Neuronal stem cell (in vitro differentiated cells): ENCODE data around the gene CCDC57.

ENCODE experiments used
- DNase-seq: peaks from one replicate; pipeline ENCODE4 v3.0.0-alpha.2; 2013; ENCODE audit warnings: low spot score
- H2AFZ ChIP-seq: one replicate; pipeline ENCODE4 v1.6.1; 2013; ENCODE audit warnings: mild to moderate bottlenecking, low read length, inconsistent platforms
- H2AK5ac ChIP-seq: 2 replicates; pipeline ENCODE4 v1.6.1; 2013; ENCODE audit warnings: low read depth, mild to moderate bottlenecking, inconsistent platforms, low read length, moderate library complexity, mixed read lengths
- H2BK120ac ChIP-seq: 2 replicates; pipeline ENCODE4 v1.6.1; 2013; ENCODE audit warnings: low read depth, mild to moderate bottlenecking, inconsistent platforms, low read length, moderate library complexity, mixed read lengths
- H2BK12ac ChIP-seq: one replicate; pipeline ENCODE4 v1.6.1; 2013; ENCODE audit warnings: low read length, inconsistent platforms
- H2BK15ac ChIP-seq: 2 replicates; pipeline ENCODE4 v1.6.1; 2013; ENCODE audit warnings: mild to moderate bottlenecking, low read length, inconsistent platforms, mixed read lengths
- H2BK5ac ChIP-seq: one replicate; pipeline ENCODE4 v1.6.1; 2013; ENCODE audit warnings: inconsistent platforms, mild to moderate bottlenecking, low read length, moderate library complexity
- H3K14ac ChIP-seq: one replicate; pipeline ENCODE4 v1.6.1; 2013; ENCODE audit warnings: low read length, inconsistent platforms
- H3K18ac ChIP-seq: 2 replicates; pipeline ENCODE4 v1.6.1; 2013; ENCODE audit warnings: low read length, inconsistent platforms
- H3K23ac ChIP-seq: 2 replicates; pipeline ENCODE4 v1.6.1; 2013; ENCODE audit warnings: low read depth, mild to moderate bottlenecking, mixed read lengths, low read length, inconsistent platforms; ENCODE audit not compliant: poor library complexity
- H3K27ac ChIP-seq: replicated peaks from 3 replicates; pipeline ENCODE4 v1.5.1; 2013; ENCODE audit warnings: low read length, inconsistent platforms
- H3K27me3 ChIP-seq, 3 experiments: 2 replicates each; pipeline ENCODE4 v1.6.1; 2013; ENCODE audit warnings: low read length in 3 of 3, mild to moderate bottlenecking in 2 of 3, inconsistent platforms in 1 of 3, low read depth in 1 of 3, mixed read lengths in 1 of 3, moderate library complexity in 1 of 3; ENCODE audit not compliant: control insufficient read depth in 3 of 3, insufficient read depth in 3 of 3
- H3K36me3 ChIP-seq, 2 donors: replicated peaks in 1 of 2; 2 replicates each; pipeline ENCODE4 v1.6.1; 2013; ENCODE audit warnings: low read length in 2 of 2; ENCODE audit not compliant: control insufficient read depth in 2 of 2, insufficient read depth in 2 of 2
- H3K4ac ChIP-seq: 2 replicates; pipeline ENCODE4 v1.6.1; 2013; ENCODE audit warnings: inconsistent platforms, mild to moderate bottlenecking, low read length, moderate library complexity
- H3K4me1 ChIP-seq, 2 donors: 1 replicate in 1 of 2; 2 replicates in 1 of 2; pipeline ENCODE4 v1.6.1; 2013; ENCODE audit warnings: low read length in 2 of 2, low read depth in 1 of 2; ENCODE audit not compliant: control insufficient read depth in 2 of 2, insufficient read depth in 1 of 2
- H3K4me2 ChIP-seq: one replicate; pipeline ENCODE4 v1.6.1; 2013; ENCODE audit warnings: mild to moderate bottlenecking, low read length, inconsistent platforms; ENCODE audit not compliant: insufficient read depth, poor library complexity, severe bottlenecking
- H3K4me3 ChIP-seq, 2 donors: 2 replicates each; pipeline ENCODE4 v1.5.1; 2013; ENCODE audit warnings: low read length in 2 of 2, mild to moderate bottlenecking in 2 of 2, inconsistent platforms in 1 of 2, moderate library complexity in 1 of 2
- H3K79me1 ChIP-seq: one replicate; pipeline ENCODE4 v1.6.1; 2013; ENCODE audit warnings: low read depth, mild to moderate bottlenecking, inconsistent platforms, low read length, moderate library complexity
- H3K9ac ChIP-seq: one replicate; pipeline ENCODE4 v1.6.1; 2013; ENCODE audit warnings: mild to moderate bottlenecking, low read depth, low read length, inconsistent platforms; ENCODE audit not compliant: poor library complexity
- H3K9me3 ChIP-seq, 2 donors: replicated peaks in 1 of 2; 2 replicates each; pipeline versions ENCODE3 to v1.6.1; 2013; ENCODE audit warnings: low read length in 2 of 2, mild to moderate bottlenecking in 2 of 2, inconsistent platforms in 1 of 2, low read depth in 1 of 2, mixed read lengths in 1 of 2, moderate library complexity in 1 of 2; ENCODE audit not compliant: control insufficient read depth in 2 of 2, insufficient read depth in 1 of 2
- H4K8ac ChIP-seq: one replicate; pipeline ENCODE4 v1.6.1; 2013; ENCODE audit warnings: low read depth, mild to moderate bottlenecking, inconsistent platforms, low read length, moderate library complexity
- H4K91ac ChIP-seq: one replicate; pipeline ENCODE4 v1.6.1; 2013; ENCODE audit warnings: low read length, low read depth, mild to moderate bottlenecking, inconsistent platforms; ENCODE audit not compliant: poor library complexity
- WGBS, 2 donors: extraction: QIAGEN DNeasy Blood & Tissue Kit; methylation state at CpG; one replicate each; pipeline ENCODE4 v1.1.7; 2013; ENCODE audit warnings: missing lambda C conversion rate in 2 of 2, mixed read lengths in 1 of 2; ENCODE audit not compliant: insufficient read length in 2 of 2, insufficient replicate concordance in 1 of 2; ENCODE audit errors: extremely low coverage in 2 of 2; 5-methylcytosine and 5-hydroxymethylcytosine counted together

The CCDC57 gene

DNA sequence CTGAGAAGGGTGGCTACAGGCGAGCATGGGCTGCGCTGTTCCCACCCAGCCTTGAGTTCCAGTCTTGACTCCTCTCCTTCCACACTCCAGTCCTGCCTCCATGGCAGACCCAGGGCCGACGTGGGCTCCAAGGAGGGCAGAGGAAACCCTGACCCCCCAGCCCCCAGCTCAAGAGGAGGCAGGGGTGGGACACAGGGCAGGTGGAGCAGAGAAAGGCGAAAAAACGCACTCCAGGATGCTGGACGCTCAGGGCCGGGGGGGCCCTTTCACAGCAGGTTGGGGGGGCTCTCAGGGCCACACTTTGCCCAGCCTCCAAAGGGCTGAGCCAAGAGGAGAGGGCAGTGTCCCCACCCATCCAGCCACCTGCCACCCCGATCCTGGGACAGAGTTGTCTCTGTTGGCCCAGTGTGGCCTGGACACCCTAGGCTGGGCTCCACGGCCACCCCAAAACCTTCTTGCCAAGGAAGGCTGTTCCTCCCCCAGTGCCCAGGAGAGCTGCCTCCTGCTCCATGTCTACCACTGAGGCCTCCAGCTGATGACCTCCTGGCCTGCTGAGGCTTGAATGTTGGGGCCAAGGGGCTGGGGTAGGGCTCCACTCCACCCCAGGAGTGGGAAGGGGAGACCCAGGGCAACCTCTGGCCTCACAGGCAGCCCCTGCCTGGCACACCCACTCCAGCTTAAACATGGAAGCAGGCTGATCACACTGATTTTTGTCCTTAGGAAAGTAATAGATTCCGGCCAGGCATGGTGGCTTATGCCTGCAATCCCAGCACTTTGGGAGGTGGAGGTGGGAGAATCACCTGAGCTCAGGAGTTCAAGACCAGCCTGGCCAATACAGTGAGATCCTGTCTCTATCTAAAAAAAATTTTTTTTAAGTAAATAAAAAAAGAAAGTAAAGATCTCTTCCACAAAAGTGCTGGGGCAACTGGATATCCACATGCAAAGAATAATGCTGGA, 7.4 kb upstream of the CCDC57 start:
- no peak overlapping the region for H2BK12ac ChIP-seq
- no peak overlapping the region for H4K8ac ChIP-seq
- H2BK120ac ChIP-seq: no peak overlapping the region
- H2BK5ac ChIP-seq: no peak overlapping the region
- no peak for DNase-seq
- H2BK15ac ChIP-seq: peak overlapping the region; percentile 37
- H3K79me1 ChIP-seq: no peaks in the 10 kb centered on the region
- H3K14ac ChIP-seq: peak overlapping the region; percentile 56
- no peaks in the 10 kb centered on the region for H3K36me3 ChIP-seq
- no peak overlapping the region for H3K27ac ChIP-seq
- no peak overlapping the region for H2AFZ ChIP-seq
- WGBS, 2 donors: no CpG with 5 or more reads among the region's 11 CpGs
- no peak overlapping the region for H4K91ac ChIP-seq
- H3K4ac ChIP-seq: peak overlapping the region; percentile 37
- peaks cover 0 to 10% of the 10 kb centered on the region in 2 donors for H3K4me1 ChIP-seq
- H3K18ac ChIP-seq: peak overlapping the region; percentile 17
- H2AK5ac ChIP-seq: peak overlapping the region; percentile 53
- no peak overlapping the region for H3K9ac ChIP-seq
- H3K23ac ChIP-seq: peak overlapping the region; percentile 52
- no peaks in the 10 kb centered on the region for H3K27me3 ChIP-seq
- H3K9me3 ChIP-seq: no peaks in the 10 kb centered on the region
- no peak overlapping the region for H3K4me2 ChIP-seq
- no peak overlapping the region for H3K4me3 ChIP-seq

DNA sequence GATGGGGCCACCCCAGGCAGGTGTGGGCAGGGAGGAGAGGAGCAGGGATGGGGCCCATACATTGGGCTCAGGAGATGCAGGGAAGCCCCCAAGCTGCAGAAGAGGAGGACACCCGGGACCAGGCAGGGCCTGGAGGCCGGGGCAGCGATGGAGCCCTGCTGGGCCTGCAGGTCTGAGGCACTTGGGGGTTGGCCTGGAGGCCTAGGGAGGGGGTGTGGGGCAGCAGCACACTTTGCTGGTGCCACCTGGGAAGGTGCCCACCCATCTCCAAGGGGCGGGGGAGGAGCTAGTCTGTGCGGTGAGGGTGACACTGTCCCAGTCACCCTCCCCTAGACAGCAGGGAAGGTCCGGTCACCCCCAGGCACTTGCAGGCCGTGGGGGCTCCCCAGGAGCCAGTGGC, 6.4 kb upstream of the CCDC57 start:
- no peak overlapping the region for H3K4me2 ChIP-seq
- no peak overlapping the region for H3K27ac ChIP-seq
- H3K9ac ChIP-seq: peak overlapping the region; percentile 44
- no peak overlapping the region for H2BK5ac ChIP-seq
- H3K4ac ChIP-seq: no peak overlapping the region
- H2AFZ ChIP-seq: no peak overlapping the region
- H3K18ac ChIP-seq: peak overlapping the region; percentile 57
- no peaks in the 10 kb centered on the region for H3K36me3 ChIP-seq
- H4K91ac ChIP-seq: no peak overlapping the region
- no peaks in the 10 kb centered on the region for H3K79me1 ChIP-seq
- peak overlapping the region; percentile 80 for H3K23ac ChIP-seq
- no peaks in the 10 kb centered on the region for H3K27me3 ChIP-seq
- peaks cover 0 to 10% of the 10 kb centered on the region in 2 donors for H3K4me1 ChIP-seq
- no peak overlapping the region for H2BK120ac ChIP-seq
- DNase-seq: no peak
- H4K8ac ChIP-seq: peak overlapping the region; percentile 6
- peak overlapping the region; percentile 81 for H2BK15ac ChIP-seq
- H2AK5ac ChIP-seq: peak overlapping the region; percentile 56
- peak overlapping the region; percentile 90 for H2BK12ac ChIP-seq
- no peak overlapping the region for H3K4me3 ChIP-seq
- no CpG with 5 or more reads among the region's 7 CpGs for WGBS, 2 donors
- no peaks in the 10 kb centered on the region for H3K9me3 ChIP-seq
- H3K14ac ChIP-seq: peak overlapping the region; percentile 71

GRCh38 chr17:82218349-82219075, 5.9 kb upstream of the CCDC57 start:
- H3K4me2 ChIP-seq: no peak overlapping the region
- H3K14ac ChIP-seq: peak overlapping the region; percentile 71
- peak overlapping the region; percentile 90 for H2BK12ac ChIP-seq
- no peak overlapping the region for H3K4ac ChIP-seq
- no peak for DNase-seq
- H3K18ac ChIP-seq: peak overlapping the region; percentile 64
- H2BK15ac ChIP-seq: peak overlapping the region; percentile 81
- no peaks in the 10 kb centered on the region for H3K27me3 ChIP-seq
- H4K8ac ChIP-seq: peak overlapping the region; percentile 6
- WGBS, 2 donors: no CpG with 5 or more reads among the region's 32 CpGs
- no peaks in the 10 kb centered on the region for H3K9me3 ChIP-seq
- no peak overlapping the region for H2BK120ac ChIP-seq
- H4K91ac ChIP-seq: no peak overlapping the region
- H2AFZ ChIP-seq: no peak overlapping the region
- H2AK5ac ChIP-seq: peak overlapping the region; percentile 56
- H2BK5ac ChIP-seq: no peak overlapping the region
- no peaks in the 10 kb centered on the region for H3K36me3 ChIP-seq
- no peak overlapping the region for H3K27ac ChIP-seq
- no peak overlapping the region for H3K4me3 ChIP-seq
- no peaks in the 10 kb centered on the region for H3K79me1 ChIP-seq
- H3K4me1 ChIP-seq: peaks cover 1 to 12% of the 10 kb centered on the region in 2 donors
- H3K23ac ChIP-seq: peak overlapping the region; percentile 80
- H3K9ac ChIP-seq: peak overlapping the region; percentile 44
